Activated CD4-positive, alpha-beta T cell treated with anti-CD3 and anti-CD28 coated beads, Interleukin-2, amount 10 ng/mL, durations not matched to agents 7 days and 5 days (primary cell): ENCODE results near the gene XPNPEP2. TPM values are rescaled to one million over a fixed set of nuclear protein-coding genes. Genes with fewer than 3 reads are reported as not detected.

Source experiments
- CTCF ChIA-PET: fragments of 350-600 bp; sonication (Branson Sonifier 250); formaldehyde crosslinking; loops from one replicate; lab custom pipeline; 2021; ENCODE audit warnings: antibody characterized with exemption; lab: Charles Lee
- POLR2A ChIA-PET: fragments of 350-600 bp; sonication (Branson Sonifier 250); formaldehyde crosslinking; loops from one replicate; lab custom pipeline; 2021; ENCODE audit warnings: antibody characterized with exemption; lab: Charles Lee
- DNase-seq: peaks from one replicate; pipeline ENCODE4 v3.0.0-alpha.2; 2020
- H3K27ac Mint-ChIP-seq: one replicate; pipeline ENCODE4 v1.8.0; 2021; ENCODE audit warnings: mild to moderate bottlenecking, moderate library complexity, mixed read lengths
- H3K27me3 Mint-ChIP-seq: one replicate; pipeline ENCODE4 v1.8.0; 2021; ENCODE audit warnings: mixed read lengths
- H3K36me3 Mint-ChIP-seq: one replicate; pipeline ENCODE4 v1.8.0; 2021; ENCODE audit warnings: low read depth, mixed read lengths
- H3K4me1 Mint-ChIP-seq: one replicate; pipeline ENCODE4 v1.8.0; 2021; ENCODE audit warnings: mixed read lengths
- H3K4me3 Mint-ChIP-seq: one replicate; pipeline ENCODE4 v1.8.0; 2021; ENCODE audit warnings: mild to moderate bottlenecking, moderate library complexity, mixed read lengths
- H3K9me3 Mint-ChIP-seq: one replicate; pipeline ENCODE4 v1.8.0; 2021; ENCODE audit warnings: mixed read lengths
- total RNA-seq, 2 experiments: library from RNA; stranded (reverse); gene quantifications; one replicate each; pipeline ENCODE4 v1.2.3, GENCODE V29; 2021

Gene XPNPEP2
- total RNA-seq, 2 experiments from 2014 or later: 1.1 to 1.3 TPM

DNA sequence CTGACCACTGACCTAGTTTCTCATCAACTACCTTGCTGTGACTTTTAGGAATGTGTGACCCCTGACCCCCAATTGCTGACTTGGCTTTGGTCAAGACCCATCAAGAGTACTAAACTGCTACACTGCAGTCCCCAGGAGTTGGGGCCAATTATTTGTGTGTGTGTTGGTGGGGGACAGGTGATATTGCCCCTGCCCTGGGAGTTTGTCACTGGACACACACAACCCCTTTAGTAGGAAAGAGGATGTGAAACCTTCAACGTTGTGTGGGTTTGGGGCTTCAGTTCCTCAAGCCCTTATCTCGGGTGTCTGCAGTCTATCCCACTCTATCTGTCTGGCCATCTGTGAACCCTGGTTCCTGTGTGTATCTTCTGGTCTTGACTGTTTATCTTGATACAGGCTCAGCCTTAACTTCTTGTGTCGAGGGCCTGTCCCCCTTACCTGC lies 47.5 kb downstream of the XPNPEP2 start:
- Mint-ChIP-seq H3K9me3 (no peaks in the 10 kb centered on the region), H3K4me3 (peak overlapping the region; percentile 69), H3K36me3 (peaks cover 73% of the 10 kb centered on the region), H3K27me3 (no peaks in the 10 kb centered on the region), H3K27ac (peak overlapping the region; percentile 83), H3K4me1 (peaks cover 53% of the 10 kb centered on the region)
- DNase-seq: no peak
- ChIA-PET POLR2A (no interaction called here), CTCF (interaction anchor here (0.8 to 1.2 kb wide), 3 partner anchors 13 to 50 kb away, joined by 3 to 6 read pairs (median 3); no protein-coding TSS in a partner anchor)

DNA sequence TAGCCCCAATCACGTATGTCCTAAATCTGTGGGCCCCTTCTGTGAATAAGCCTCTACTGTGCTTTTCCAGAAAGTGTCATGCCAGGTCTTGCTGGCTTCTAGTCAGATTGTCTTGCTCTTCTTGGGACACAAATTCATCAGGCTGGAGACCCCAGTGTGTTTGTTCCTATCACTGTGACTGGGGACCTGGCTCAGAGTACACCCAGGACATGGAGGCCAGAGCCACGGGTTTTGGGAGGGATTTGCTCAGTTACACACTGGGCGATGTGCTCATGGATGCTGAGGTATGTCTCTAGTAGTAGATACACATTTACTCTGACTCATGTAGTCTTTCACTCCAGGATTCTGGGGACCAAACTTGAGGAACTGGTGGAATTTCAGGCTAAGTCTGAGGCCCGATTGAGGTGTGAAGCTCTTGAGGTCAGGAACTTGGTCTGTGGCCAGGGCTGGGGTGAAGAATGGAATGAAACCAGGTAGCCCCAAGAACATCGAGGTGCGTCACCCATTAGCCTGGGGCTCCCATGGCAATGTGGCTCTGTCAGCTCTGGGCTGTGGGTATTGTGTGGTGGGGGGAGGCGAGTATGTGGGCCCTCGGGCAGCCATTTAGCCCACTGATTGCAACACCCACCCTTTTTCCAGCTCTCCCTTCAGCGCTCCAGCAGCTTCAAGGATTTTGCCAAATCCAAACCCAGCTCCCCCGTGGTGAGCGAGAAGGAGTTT lies 48.7 kb downstream of the XPNPEP2 start:
- Mint-ChIP-seq H3K36me3 (peaks cover 65% of the 10 kb centered on the region), H3K27me3 (no peaks in the 10 kb centered on the region), H3K4me3 (peak overlapping the region; percentile 25), H3K9me3 (no peaks in the 10 kb centered on the region), H3K27ac (peak overlapping the region; percentile 31), H3K4me1 (peaks cover 58% of the 10 kb centered on the region)
- POLR2A ChIA-PET: no interaction called here
- CTCF ChIA-PET: interaction anchor here (1.2 to 1.7 kb wide), 3 partner anchors 11 to 73 kb away, joined by 3 to 5 read pairs (median 3); no protein-coding TSS in a partner anchor
- DNase-seq: no peak

DNA sequence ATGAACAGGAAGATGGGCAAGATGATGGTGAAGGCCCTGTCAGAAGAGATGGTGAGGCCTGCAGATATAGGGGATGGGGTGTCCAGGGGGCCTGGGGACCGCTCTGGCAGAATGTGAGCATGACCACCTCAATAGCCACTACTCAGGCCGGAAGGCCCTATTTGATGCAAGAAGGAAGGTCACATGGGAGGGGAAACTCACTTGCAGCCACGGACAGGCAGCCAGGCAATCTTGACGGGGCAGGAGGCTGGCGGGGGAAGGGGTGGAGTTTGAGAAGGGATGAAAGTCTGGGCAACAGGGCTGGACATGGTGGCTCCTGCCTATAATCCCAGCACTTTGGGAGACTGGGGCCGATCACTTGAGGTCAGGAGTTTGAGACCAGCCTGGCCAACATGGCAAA lies 49.7 kb downstream of the XPNPEP2 start:
- Mint-ChIP-seq H3K9me3 (no peaks in the 10 kb centered on the region), H3K36me3 (peaks cover 57% of the 10 kb centered on the region), H3K27me3 (no peaks in the 10 kb centered on the region), H3K4me1 (peaks cover 51% of the 10 kb centered on the region), H3K27ac (peak overlapping the region; percentile 2), H3K4me3 (no peak overlapping the region)
- ChIA-PET POLR2A (no interaction called here), CTCF (interaction anchor here (1.7 kb wide), 1 partner anchor 10 kb away, joined by 5 read pairs; no protein-coding TSS in a partner anchor)
- no peak for DNase-seq

DNA sequence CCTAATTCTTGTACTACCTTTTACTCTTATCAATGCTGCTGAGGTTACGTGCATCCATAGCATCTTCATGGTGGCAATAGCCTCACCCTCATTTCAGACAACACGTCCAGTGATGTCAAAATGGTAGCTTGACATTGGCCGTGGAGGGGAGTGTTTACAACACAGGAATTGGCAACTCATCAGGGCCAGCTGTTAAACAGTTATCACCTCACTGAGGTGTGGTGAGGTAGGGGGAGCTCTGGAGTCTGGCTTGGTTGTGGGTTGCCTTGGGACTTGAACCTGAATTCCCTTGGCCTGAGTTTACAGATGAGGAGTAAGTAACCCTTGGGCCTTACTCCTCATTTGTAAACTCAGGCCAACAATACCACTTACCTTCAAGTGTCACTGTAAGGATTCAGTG lies 51.4 kb downstream of the XPNPEP2 start:
- Mint-ChIP-seq H3K27me3 (no peaks in the 10 kb centered on the region), H3K9me3 (no peaks in the 10 kb centered on the region), H3K4me1 (peaks cover 38% of the 10 kb centered on the region), H3K27ac (peak overlapping the region; percentile 54), H3K4me3 (no peak overlapping the region), H3K36me3 (peaks cover 48% of the 10 kb centered on the region)
- ChIA-PET CTCF (interaction anchor here (0.6 to 1.3 kb wide), 3 partner anchors 8 to 39 kb away, joined by 3 to 4 read pairs (median 4); no protein-coding TSS in a partner anchor), POLR2A (no interaction called here)
- DNase-seq: no peak

DNA sequence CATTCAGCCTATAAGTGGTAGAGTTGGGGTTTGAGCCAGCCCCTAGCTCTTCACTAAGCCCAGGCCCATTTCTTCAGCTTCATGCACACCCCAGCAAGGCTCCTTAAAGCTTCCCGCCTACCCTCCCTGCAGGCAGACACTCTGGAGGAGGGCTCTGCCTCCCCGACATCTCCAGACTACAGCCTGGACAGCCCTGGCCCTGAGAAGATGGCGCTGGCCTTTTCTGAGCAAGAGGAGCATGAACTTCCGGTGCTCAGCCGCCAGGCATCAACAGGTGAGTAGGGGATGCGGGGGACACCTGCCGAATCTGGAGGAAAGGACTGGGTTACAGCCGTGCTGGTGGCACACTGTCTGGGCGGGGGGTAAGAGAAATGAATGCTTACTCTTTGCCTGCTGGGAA lies 52.0 kb downstream of the XPNPEP2 start:
- Mint-ChIP-seq H3K27me3 (no peaks in the 10 kb centered on the region), H3K4me1 (peaks cover 31% of the 10 kb centered on the region), H3K36me3 (peaks cover 41% of the 10 kb centered on the region), H3K4me3 (no peak overlapping the region), H3K27ac (peak overlapping the region; percentile 46), H3K9me3 (no peaks in the 10 kb centered on the region)
- no peak for DNase-seq
- ChIA-PET CTCF (interaction anchor here (1.3 to 2.7 kb wide), 2 partner anchors 8 to 10 kb away, joined by 4 to 9 read pairs; no protein-coding TSS in a partner anchor), POLR2A (no interaction called here)

DNA sequence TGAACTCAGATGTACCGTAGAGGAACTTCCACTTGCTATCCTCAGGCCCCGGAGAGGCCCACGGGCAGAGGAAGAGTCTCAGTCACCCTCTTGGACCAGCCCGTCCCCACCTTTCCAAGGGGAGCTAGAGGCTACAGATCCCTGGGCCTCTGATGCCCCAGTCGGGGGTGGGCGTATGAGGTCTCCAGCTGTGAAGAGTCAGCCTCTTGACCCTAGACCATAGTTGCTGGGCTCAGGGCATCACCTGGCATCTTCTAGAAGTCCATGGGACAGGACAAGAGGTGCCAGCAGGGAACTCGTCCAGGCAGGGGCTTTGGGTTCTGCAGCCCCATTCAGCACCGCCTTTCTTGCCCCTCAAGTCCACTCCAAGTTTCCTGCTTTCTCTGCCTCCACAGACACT lies 52.6 kb downstream of the XPNPEP2 start:
- Mint-ChIP-seq H3K4me1 (peaks cover 26% of the 10 kb centered on the region), H3K4me3 (no peak overlapping the region), H3K27ac (peak overlapping the region; percentile 46), H3K9me3 (no peaks in the 10 kb centered on the region), H3K36me3 (peaks cover 38% of the 10 kb centered on the region), H3K27me3 (no peaks in the 10 kb centered on the region)
- POLR2A ChIA-PET: no interaction called here
- CTCF ChIA-PET: interaction anchor here (2.7 kb wide), 1 partner anchor 10 kb away, joined by 9 read pairs; no protein-coding TSS in a partner anchor
- DNase-seq: no peak

DNA sequence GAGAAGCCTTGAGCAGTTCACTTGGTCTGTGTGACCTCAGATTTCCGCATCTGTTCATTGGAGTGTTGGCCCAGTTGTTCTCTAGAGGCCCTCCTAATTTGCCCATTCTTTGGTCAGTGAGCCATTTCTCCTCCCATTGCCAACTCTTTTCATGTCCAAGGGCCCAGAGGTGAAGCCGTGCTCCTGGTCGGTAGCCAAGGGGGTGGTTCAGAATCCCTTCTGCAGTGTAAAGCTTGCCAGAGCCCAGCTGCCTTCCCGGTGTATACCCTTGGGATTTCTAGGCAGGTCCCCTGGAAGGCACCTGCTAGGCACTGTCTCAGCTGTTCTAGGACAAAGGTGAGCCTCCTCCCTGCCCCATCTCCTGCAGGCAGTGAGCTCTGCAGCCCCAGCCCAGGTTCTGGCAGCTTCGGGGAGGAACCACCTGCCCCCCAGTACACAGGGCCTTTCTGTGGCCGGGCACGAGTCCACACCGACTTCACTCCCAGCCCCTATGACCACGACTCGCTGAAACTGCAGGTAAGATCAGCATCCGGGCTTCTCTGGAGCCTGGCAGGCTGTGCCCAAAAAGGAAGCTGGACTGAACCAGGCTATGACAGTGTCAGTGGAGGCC lies 53.3 kb downstream of the XPNPEP2 start:
- no peak overlapping the region for H3K27ac Mint-ChIP-seq
- H3K4me3 Mint-ChIP-seq: no peak overlapping the region
- H3K9me3 Mint-ChIP-seq: no peaks in the 10 kb centered on the region
- H3K36me3 Mint-ChIP-seq: peaks cover 36% of the 10 kb centered on the region
- no peaks in the 10 kb centered on the region for H3K27me3 Mint-ChIP-seq
- H3K4me1 Mint-ChIP-seq: peaks cover 22% of the 10 kb centered on the region
- ChIA-PET POLR2A (no interaction called here), CTCF (interaction anchor here (1.0 to 2.7 kb wide), 3 partner anchors 11 to 36 kb away, joined by 3 to 9 read pairs (median 3); no protein-coding TSS in a partner anchor)
- no peak for DNase-seq

DNA sequence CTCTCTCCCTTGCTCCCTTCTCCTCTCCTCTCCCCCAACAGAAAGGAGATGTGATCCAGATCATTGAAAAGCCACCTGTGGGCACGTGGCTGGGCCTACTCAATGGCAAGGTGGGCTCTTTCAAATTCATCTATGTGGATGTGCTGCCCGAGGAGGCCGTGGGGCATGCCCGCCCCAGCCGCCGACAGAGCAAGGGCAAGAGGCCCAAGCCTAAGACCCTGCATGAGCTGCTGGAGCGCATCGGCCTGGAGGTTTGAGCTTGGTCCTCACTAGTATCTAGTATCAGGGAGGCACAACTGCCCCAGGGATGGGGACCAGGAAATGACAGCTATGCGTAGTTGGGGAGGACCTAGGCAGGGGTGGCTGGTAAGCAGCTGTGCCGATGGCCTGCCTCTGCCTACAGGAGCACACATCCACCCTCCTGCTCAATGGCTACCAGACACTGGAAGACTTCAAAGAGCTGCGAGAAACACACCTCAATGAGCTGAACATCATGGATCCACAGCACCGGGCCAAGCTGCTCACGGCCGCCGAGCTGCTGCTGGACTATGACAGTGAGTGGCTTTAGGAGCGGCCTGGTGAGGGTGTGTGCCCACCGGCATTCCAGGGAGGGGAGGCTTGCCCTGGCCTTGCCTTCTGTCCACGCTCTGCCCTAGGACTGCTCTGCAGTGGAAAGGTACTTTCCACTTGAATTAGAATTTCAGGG lies 54.0 kb downstream of the XPNPEP2 start:
- DNase-seq: no peak
- Mint-ChIP-seq H3K4me1 (peaks cover 16% of the 10 kb centered on the region), H3K27me3 (no peaks in the 10 kb centered on the region), H3K36me3 (peaks cover 33% of the 10 kb centered on the region), H3K9me3 (no peaks in the 10 kb centered on the region), H3K4me3 (no peak overlapping the region), H3K27ac (no peak overlapping the region)
- POLR2A ChIA-PET: no interaction called here
- CTCF ChIA-PET: interaction anchor here (1.0 to 2.7 kb wide), 3 partner anchors 12 to 36 kb away, joined by 3 to 9 read pairs (median 3); no protein-coding TSS in a partner anchor

DNA sequence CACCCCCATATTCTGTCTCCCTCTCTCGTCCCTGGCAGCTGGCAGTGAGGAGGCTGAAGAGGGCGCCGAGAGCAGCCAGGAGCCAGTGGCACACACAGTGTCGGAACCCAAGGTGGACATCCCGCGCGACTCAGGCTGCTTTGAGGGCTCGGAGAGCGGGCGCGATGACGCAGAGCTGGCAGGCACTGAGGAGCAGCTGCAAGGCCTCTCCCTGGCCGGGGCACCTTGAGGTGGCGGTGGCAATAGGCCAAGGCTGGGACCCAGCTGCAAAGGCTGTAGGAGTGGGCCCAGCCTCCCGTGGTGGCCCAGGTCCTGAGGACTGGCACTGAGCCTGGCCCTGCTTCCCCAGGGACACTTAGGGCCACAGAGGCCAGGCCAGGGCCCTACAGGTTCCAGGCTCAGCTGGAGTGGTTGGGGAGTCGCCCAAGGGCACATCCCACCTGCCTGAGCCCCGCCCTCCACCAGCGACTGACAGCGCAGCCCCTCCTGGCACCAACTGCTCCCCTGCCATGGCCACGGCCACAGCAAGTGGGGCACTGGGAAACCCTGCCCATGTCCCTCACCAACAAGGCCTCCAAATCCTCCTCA lies 54.9 kb downstream of the XPNPEP2 start:
- no peak for DNase-seq
- Mint-ChIP-seq H3K27ac (no peak overlapping the region), H3K4me1 (peaks cover 21% of the 10 kb centered on the region), H3K9me3 (no peaks in the 10 kb centered on the region), H3K27me3 (no peaks in the 10 kb centered on the region), H3K4me3 (no peak overlapping the region), H3K36me3 (peaks cover 33% of the 10 kb centered on the region)
- CTCF ChIA-PET: interaction anchor here (1.0 to 1.4 kb wide), 2 partner anchors 21 to 37 kb away, joined by 3 read pairs; no protein-coding TSS in a partner anchor
- POLR2A ChIA-PET: no interaction called here

DNA sequence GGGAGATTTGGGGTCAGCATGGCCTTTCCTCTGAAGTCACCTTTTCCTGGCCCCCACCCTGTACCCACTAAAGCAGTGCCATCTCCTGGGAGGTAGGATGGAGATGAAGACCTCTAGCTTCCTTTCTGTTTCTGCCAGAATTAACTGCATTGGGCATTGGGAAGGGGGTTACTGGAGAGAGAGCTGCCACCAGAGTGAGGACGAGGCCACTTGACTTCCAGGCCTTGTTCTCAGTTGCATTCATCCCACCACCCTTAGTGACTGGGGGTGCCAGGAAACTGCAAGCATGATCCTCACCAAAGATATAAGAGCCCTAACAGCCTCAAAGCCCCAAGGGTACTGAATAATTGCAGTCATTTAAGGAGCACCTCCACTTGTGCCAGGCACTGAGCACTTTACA lies 56.8 kb downstream of the XPNPEP2 start:
- ChIA-PET POLR2A (no interaction called here), CTCF (interaction anchor here (0.9 to 1.6 kb wide), 2 partner anchors 9 to 16 kb away, joined by 3 to 6 read pairs; partner anchors contain the start of gene SASH3)
- H3K4me1 Mint-ChIP-seq: peaks cover 24% of the 10 kb centered on the region
- no peaks in the 10 kb centered on the region for H3K27me3 Mint-ChIP-seq
- no peak overlapping the region for H3K4me3 Mint-ChIP-seq
- DNase-seq: no peak
- H3K9me3 Mint-ChIP-seq: no peaks in the 10 kb centered on the region
- H3K36me3 Mint-ChIP-seq: peaks cover 25% of the 10 kb centered on the region
- H3K27ac Mint-ChIP-seq: no peak overlapping the region

DNA sequence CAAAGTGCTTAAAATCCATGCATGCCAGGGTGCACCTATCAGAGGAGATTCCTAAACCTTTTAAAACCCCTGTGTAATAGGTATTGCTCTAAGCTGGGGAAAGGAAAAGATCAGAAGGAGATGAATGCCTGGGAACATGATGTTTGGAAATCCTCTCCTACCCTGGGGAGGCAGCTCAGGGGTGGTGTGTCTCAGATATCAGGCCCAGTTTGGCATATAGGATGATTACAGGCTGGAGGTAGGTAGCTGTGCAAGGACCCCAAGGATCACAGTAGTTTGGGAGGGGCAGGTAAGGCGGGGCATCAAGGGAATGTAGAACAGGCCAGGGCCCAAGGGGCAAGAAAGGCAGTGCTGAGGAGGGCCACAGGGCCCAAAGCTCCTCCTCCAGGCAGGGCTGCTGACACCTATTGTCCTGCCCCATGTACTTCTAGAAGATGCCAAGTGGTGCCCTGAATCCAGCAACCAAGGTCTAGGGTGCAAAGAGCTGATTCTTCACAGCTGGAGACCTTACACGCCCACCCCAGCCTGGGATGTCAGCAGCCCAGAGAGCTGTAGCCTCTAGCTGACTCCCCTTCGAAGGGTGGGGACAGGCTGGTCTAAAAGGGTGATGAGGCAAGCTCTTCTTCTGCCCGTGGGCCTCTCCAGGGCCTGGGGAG lies 58.6 kb downstream of the XPNPEP2 start:
- no peak for DNase-seq
- peaks cover 18% of the 10 kb centered on the region for H3K36me3 Mint-ChIP-seq
- peak overlapping the region; percentile 62 for H3K27ac Mint-ChIP-seq
- H3K9me3 Mint-ChIP-seq: no peaks in the 10 kb centered on the region
- H3K4me1 Mint-ChIP-seq: peaks cover 19% of the 10 kb centered on the region
- ChIA-PET CTCF (interaction anchor here (1.1 to 1.6 kb wide), 2 partner anchors 8 to 14 kb away, joined by 4 to 6 read pairs; no protein-coding TSS in a partner anchor), POLR2A (interaction anchor here (0.6 kb wide), 1 partner anchor 88 kb away, joined by 3 read pairs; no protein-coding TSS in a partner anchor)
- H3K4me3 Mint-ChIP-seq: no peak overlapping the region
- H3K27me3 Mint-ChIP-seq: no peaks in the 10 kb centered on the region
